ENCODE data around the gene ADAMTS13.

DNA sequence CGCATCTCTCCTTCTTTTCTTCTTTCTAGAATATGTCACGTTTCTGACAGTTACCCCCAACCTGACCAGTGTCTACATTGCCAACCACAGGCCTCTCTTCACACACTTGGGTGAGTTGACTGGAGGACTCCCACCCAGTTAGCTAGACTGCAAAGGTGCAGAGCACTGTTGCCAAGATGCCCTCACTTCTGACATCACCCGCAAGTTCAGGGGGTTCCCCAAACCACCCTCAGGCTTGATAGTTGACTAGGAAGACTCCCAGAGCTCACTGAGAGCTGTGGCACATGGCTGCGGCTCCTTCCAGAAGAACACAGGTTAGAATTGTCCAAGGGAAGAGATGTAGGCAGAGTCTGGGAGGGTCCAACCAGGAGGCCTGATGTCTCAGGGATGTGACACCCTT, 17.2 kb downstream of the ADAMTS13 start:
- TF ChIP-seq POLR2A (IDR thresholded peaks at IDR 0.05) = no peak
- TF ChIP-seq, protein P1, sequence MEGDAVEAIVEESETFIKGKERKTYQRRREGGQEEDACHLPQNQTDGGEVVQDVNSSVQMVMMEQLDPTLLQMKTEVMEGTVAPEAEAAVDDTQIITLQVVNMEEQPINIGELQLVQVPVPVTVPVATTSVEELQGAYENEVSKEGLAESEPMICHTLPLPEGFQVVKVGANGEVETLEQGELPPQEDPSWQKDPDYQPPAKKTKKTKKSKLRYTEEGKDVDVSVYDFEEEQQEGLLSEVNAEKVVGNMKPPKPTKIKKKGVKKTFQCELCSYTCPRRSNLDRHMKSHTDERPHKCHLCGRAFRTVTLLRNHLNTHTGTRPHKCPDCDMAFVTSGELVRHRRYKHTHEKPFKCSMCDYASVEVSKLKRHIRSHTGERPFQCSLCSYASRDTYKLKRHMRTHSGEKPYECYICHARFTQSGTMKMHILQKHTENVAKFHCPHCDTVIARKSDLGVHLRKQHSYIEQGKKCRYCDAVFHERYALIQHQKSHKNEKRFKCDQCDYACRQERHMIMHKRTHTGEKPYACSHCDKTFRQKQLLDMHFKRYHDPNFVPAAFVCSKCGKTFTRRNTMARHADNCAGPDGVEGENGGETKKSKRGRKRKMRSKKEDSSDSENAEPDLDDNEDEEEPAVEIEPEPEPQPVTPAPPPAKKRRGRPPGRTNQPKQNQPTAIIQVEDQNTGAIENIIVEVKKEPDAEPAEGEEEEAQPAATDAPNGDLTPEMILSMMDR (IDR thresholded peaks at IDR 0.05) = no peak
